ENCODE measurements around the gene MIF4GD.

DNA sequence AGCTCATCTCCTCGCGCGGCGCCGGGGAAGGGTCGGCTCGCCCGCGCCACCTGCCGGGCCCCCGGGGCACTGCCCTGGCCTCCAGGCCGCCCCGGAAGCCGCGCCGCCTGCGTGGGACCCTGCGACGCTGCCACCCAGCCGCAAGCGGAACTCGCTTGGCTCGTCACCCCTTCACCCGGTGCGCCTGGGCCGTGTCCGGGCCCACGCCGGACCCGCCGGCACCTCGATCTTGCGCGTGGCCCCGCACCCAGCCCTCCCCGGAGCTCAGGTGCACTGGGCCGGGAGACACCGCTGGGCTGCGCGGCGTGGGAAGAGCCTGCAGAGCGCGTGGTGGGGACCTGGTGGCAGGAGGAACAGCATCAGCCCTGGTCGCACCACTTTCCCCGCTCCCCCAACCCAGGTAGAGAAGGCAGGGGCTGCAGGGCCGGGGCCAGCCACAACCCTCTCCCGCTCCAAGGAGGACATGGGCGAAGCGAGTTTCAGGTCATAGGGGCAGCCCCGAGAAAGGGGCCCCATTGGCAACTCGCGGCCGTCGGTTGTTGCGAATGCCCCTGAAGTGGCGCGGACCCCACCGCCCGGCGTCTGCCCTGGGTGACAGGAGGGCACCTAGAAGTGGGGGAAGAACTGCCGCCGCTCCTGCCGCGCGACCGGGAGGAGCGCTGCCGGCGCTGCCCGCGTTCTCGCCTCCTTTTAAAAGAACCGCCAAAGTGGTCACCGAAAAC is 363 bp upstream of the MIF4GD start:
- TF ChIP-seq MXI1 (conservative IDR thresholded peaks at IDR 0.05; ENCODE audit: poor library complexity, severe bottlenecking): peak; percentile 95
- TF ChIP-seq, protein P1, sequence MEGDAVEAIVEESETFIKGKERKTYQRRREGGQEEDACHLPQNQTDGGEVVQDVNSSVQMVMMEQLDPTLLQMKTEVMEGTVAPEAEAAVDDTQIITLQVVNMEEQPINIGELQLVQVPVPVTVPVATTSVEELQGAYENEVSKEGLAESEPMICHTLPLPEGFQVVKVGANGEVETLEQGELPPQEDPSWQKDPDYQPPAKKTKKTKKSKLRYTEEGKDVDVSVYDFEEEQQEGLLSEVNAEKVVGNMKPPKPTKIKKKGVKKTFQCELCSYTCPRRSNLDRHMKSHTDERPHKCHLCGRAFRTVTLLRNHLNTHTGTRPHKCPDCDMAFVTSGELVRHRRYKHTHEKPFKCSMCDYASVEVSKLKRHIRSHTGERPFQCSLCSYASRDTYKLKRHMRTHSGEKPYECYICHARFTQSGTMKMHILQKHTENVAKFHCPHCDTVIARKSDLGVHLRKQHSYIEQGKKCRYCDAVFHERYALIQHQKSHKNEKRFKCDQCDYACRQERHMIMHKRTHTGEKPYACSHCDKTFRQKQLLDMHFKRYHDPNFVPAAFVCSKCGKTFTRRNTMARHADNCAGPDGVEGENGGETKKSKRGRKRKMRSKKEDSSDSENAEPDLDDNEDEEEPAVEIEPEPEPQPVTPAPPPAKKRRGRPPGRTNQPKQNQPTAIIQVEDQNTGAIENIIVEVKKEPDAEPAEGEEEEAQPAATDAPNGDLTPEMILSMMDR (IDR thresholded peaks at IDR 0.05; ENCODE audit: poor library complexity, severe bottlenecking): peak; percentile 98
- no peak for TF ChIP-seq EZH2 (IDR thresholded peaks at IDR 0.05; ENCODE audit: borderline replicate concordance, insufficient read depth, low read length, poor library complexity, severe bottlenecking)
- no peak for TF ChIP-seq POLR2AphosphoS5 (IDR thresholded peaks at IDR 0.05)
- TF ChIP-seq, protein P2, sequence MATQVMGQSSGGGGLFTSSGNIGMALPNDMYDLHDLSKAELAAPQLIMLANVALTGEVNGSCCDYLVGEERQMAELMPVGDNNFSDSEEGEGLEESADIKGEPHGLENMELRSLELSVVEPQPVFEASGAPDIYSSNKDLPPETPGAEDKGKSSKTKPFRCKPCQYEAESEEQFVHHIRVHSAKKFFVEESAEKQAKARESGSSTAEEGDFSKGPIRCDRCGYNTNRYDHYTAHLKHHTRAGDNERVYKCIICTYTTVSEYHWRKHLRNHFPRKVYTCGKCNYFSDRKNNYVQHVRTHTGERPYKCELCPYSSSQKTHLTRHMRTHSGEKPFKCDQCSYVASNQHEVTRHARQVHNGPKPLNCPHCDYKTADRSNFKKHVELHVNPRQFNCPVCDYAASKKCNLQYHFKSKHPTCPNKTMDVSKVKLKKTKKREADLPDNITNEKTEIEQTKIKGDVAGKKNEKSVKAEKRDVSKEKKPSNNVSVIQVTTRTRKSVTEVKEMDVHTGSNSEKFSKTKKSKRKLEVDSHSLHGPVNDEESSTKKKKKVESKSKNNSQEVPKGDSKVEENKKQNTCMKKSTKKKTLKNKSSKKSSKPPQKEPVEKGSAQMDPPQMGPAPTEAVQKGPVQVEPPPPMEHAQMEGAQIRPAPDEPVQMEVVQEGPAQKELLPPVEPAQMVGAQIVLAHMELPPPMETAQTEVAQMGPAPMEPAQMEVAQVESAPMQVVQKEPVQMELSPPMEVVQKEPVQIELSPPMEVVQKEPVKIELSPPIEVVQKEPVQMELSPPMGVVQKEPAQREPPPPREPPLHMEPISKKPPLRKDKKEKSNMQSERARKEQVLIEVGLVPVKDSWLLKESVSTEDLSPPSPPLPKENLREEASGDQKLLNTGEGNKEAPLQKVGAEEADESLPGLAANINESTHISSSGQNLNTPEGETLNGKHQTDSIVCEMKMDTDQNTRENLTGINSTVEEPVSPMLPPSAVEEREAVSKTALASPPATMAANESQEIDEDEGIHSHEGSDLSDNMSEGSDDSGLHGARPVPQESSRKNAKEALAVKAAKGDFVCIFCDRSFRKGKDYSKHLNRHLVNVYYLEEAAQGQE (IDR thresholded peaks at IDR 0.05; ENCODE audit: borderline replicate concordance): no peak
- peak; percentile 60 for TF ChIP-seq RAD21 (conservative IDR thresholded peaks at IDR 0.05)
